SK-N-SH (cell line): ENCODE results near the gene RGL4. TPM values are rescaled to one million over a fixed set of nuclear protein-coding genes. Genes with fewer than 3 reads are reported as not detected.

ENCODE experiments used
- CTCF ChIA-PET: fragments of 300-600, 350-600 bp; formaldehyde crosslinking; extraction: SDS; loops from one replicate; lab custom pipeline; 2021; lab: Yijun Ruan, JAX
- POLR2A ChIA-PET: fragments of 350-600 bp; sonication (Branson Sonifier 250); formaldehyde crosslinking; extraction: SDS; loops from one replicate; lab custom pipeline; 2020; ENCODE audit warnings: antibody characterized with exemption, inconsistent platforms; lab: Yijun Ruan, JAX
- DNase-seq: peaks from one replicate; pipeline ENCODE4 v3.0.0; 2012
- H2AFZ ChIP-seq: fragments of 200-600 bp; sonication (generic); 2 replicates; pipeline ENCODE4 v1.8.1; 2016; ENCODE audit warnings: antibody characterized with exemption, mild to moderate bottlenecking, low read depth
- H3F3A ChIP-seq: fragments of 200-600 bp; sonication (generic); replicated peaks from 2 replicates; pipeline ENCODE3; 2016; ENCODE audit warnings: antibody characterized with exemption, mild to moderate bottlenecking; ENCODE audit not compliant: insufficient read depth
- H3K27ac ChIP-seq, 2 experiments: fragments of 200-500 bp in 1 of 2; fragments of 200-600 bp in 1 of 2; sonication (Bioruptor generic) in 1 of 2; sonication (generic), shearing (Covaris generic) in 1 of 2; 2 replicates each; pipeline versions ENCODE4 v1.5.1 to v1.6.1; 2014 to 2016; ENCODE audit warnings: low read depth in 2 of 2, inconsistent platforms in 1 of 2, low read length in 1 of 2, mild to moderate bottlenecking in 1 of 2, mixed read lengths in 1 of 2
- H3K27me3 ChIP-seq: fragments of 200-600 bp; sonication (generic), shearing (Covaris generic); 2 replicates; pipeline ENCODE4 v1.6.1; 2016; ENCODE audit warnings: mixed run types; ENCODE audit not compliant: insufficient read depth
- H3K36me3 ChIP-seq, 2 experiments: fragments of 200-500 bp in 1 of 2; fragments of 200-600 bp in 1 of 2; sonication (Bioruptor generic) in 1 of 2; sonication (generic) in 1 of 2; replicated peaks in 1 of 2; 2 replicates each; pipeline versions ENCODE3 to v1.5.1; 2014 to 2016; ENCODE audit warnings: low read length in 1 of 2, mild to moderate bottlenecking in 1 of 2; ENCODE audit not compliant: insufficient read depth in 2 of 2, control insufficient read depth in 1 of 2
- H3K4me1 ChIP-seq, 2 experiments: fragments of 200-500 bp in 1 of 2; fragments of 200-600 bp in 1 of 2; sonication (Bioruptor generic) in 1 of 2; sonication (generic), shearing (Covaris generic) in 1 of 2; 2 replicates each; pipeline versions ENCODE4 v1.5.1 to v1.6.1; 2014 to 2016; ENCODE audit warnings: low read depth in 1 of 2, low read length in 1 of 2, mixed run types in 1 of 2; ENCODE audit not compliant: insufficient read depth in 2 of 2, control insufficient read depth in 1 of 2
- H3K4me2 ChIP-seq: fragments of 200-600 bp; sonication (generic), shearing (Covaris generic); 2 replicates; pipeline ENCODE4 v1.6.1; 2017; ENCODE audit warnings: mixed run types
- H3K4me3 ChIP-seq, 2 experiments: fragments of 200-500 bp in 1 of 2; fragments of 200-600 bp in 1 of 2; sonication (Bioruptor generic) in 1 of 2; sonication (generic), shearing (Covaris generic) in 1 of 2; 2 replicates each; pipeline versions ENCODE4 v1.5.1 to v1.8.1; 2014 to 2016; ENCODE audit warnings: low read depth in 2 of 2, inconsistent platforms in 1 of 2, low read length in 1 of 2, mild to moderate bottlenecking in 1 of 2, mixed read lengths in 1 of 2, moderate library complexity in 1 of 2
- H3K79me2 ChIP-seq: fragments of 200-600 bp; sonication (generic); 2 replicates; pipeline ENCODE4 v1.8.1; 2017; ENCODE audit warnings: mild to moderate bottlenecking; ENCODE audit not compliant: insufficient read depth
- H3K9ac ChIP-seq: fragments of 200-600 bp; sonication (generic); 2 replicates; pipeline ENCODE4 v1.6.1; 2017; ENCODE audit warnings: mixed run types
- H3K9me2 ChIP-seq: fragments of 200-600 bp; sonication (generic); 2 replicates; pipeline ENCODE4 v1.6.1; 2017; ENCODE audit warnings: mixed run types
- H3K9me3 ChIP-seq: fragments of 200-600 bp; sonication (generic); 2 replicates; pipeline ENCODE4 v1.6.1; 2017; ENCODE audit warnings: mixed run types, mild to moderate bottlenecking, moderate library complexity
- H4K20me1 ChIP-seq: fragments of 200-600 bp; sonication (generic); 2 replicates; pipeline ENCODE4 v1.6.1; 2017; ENCODE audit warnings: mild to moderate bottlenecking, mixed run types; ENCODE audit not compliant: insufficient read depth
- CHD2 ChIP-seq: fragments of 150-350 bp; IDR thresholded peaks from 2 replicates; pipeline ENCODE4 v1.6.1; 2018; ENCODE audit warnings: low read length; ENCODE audit not compliant: partially characterized antibody
- ELF1 ChIP-seq: IDR thresholded peaks from 2 replicates; pipeline ENCODE4 v1.4.0; 2012
- FOSL2 ChIP-seq: IDR thresholded peaks from 2 replicates; pipeline ENCODE4 v1.4.0; 2012; ENCODE audit warnings: low read depth, mild to moderate bottlenecking, moderate library complexity, borderline replicate concordance
- FOXJ3 ChIP-seq: sonication (generic); formaldehyde crosslinking; IDR thresholded peaks from 2 replicates; pipeline ENCODE4 v1.5.1; 2020; ENCODE audit warnings: mild to moderate bottlenecking, missing genetic modification reagents
- FOXM1 ChIP-seq: IDR thresholded peaks from 2 replicates; pipeline ENCODE4 v1.4.0; 2012; ENCODE audit warnings: low read depth, mild to moderate bottlenecking
- GABPA ChIP-seq: IDR thresholded peaks from 2 replicates; pipeline ENCODE4 v1.4.0; 2012; ENCODE audit warnings: low read depth, mild to moderate bottlenecking
- JUND ChIP-seq: IDR thresholded peaks from 2 replicates; pipeline ENCODE4 v1.4.0; 2012
- MXI1 ChIP-seq: IDR thresholded peaks from 2 replicates; pipeline ENCODE4 v1.6.1; 2012; ENCODE audit warnings: mild to moderate bottlenecking, low read depth, low read length, improper control_type of control experiment
- NFIC ChIP-seq: IDR thresholded peaks from 2 replicates; pipeline ENCODE4 v1.4.0; 2012; ENCODE audit warnings: borderline replicate concordance
- NRF1 ChIP-seq: IDR thresholded peaks from 2 replicates; pipeline ENCODE4 v1.6.1; 2012; ENCODE audit warnings: low read depth, mild to moderate bottlenecking, low read length
- POLR2AphosphoS5 ChIP-seq: IDR thresholded peaks from 2 replicates; pipeline ENCODE4 v1.6.1; 2012; ENCODE audit warnings: low read depth, low read length
- RAD21 ChIP-seq: IDR thresholded peaks from 2 replicates; pipeline ENCODE4 v1.6.1; 2012; ENCODE audit warnings: mild to moderate bottlenecking, low read length
- SIN3A ChIP-seq: IDR thresholded peaks from 2 replicates; pipeline ENCODE4 v1.6.1; 2012; ENCODE audit warnings: low read depth, mild to moderate bottlenecking, low read length, moderate library complexity, borderline replicate concordance
- SMC3 ChIP-seq: IDR thresholded peaks from 2 replicates; pipeline ENCODE4 v1.6.1; 2012; ENCODE audit warnings: low read depth, low read length, improper control_type of control experiment
- TAF1 ChIP-seq: IDR thresholded peaks from 2 replicates; pipeline ENCODE4 v1.6.1; 2012; ENCODE audit warnings: low read depth, mild to moderate bottlenecking, low read length, moderate library complexity, borderline replicate concordance
- TCF12 ChIP-seq: IDR thresholded peaks from 2 replicates; pipeline ENCODE4 v1.4.0; 2012
- TEAD4 ChIP-seq: IDR thresholded peaks from 2 replicates; pipeline ENCODE4 v1.4.0; 2012; ENCODE audit warnings: mild to moderate bottlenecking, borderline replicate concordance; ENCODE audit not compliant: insufficient read depth
- YY1 ChIP-seq: IDR thresholded peaks from 2 replicates; pipeline ENCODE4 v1.4.0; 2012; ENCODE audit warnings: low read depth, mild to moderate bottlenecking
- WGBS: methylation state at CpG from one replicate; pipeline ENCODE4 v1.1.6; 2017; ENCODE audit warnings: low lambda C conversion rate; 5-methylcytosine and 5-hydroxymethylcytosine counted together
- polyA plus RNA-seq, 3 experiments: library from polyadenylated mRNA; depleted of rRNA; stranded (reverse); fragments of >200 nt; gene quantifications; 2 replicates each; pipeline ENCODE4 v1.2.3, GENCODE V29; 2012
- TF ChIP-seq, protein P1 (sequence below): IDR thresholded peaks from 2 replicates; pipeline ENCODE4 v1.4.0; 2012; ENCODE audit warnings: low read depth, borderline replicate concordance
- TF ChIP-seq, protein P2 (sequence below): fragments of 150-350 bp; IDR thresholded peaks from 2 replicates; pipeline ENCODE4 v1.6.1; 2016; ENCODE audit warnings: mild to moderate bottlenecking, low read depth, low read length
- TF ChIP-seq, protein P3 (sequence below): IDR thresholded peaks from 2 replicates; pipeline ENCODE4; 2012
- TF ChIP-seq, protein P4 (sequence below): fragments of 150-350 bp; IDR thresholded peaks from 2 replicates; pipeline ENCODE4 v1.6.1; 2017; ENCODE audit warnings: antibody characterized with exemption, low read length, low read depth, borderline replicate concordance

The RGL4 gene
- polyA plus RNA-seq, 1 of the 3 experiments (the other 2 are of a cell fraction): not detected

DNA sequence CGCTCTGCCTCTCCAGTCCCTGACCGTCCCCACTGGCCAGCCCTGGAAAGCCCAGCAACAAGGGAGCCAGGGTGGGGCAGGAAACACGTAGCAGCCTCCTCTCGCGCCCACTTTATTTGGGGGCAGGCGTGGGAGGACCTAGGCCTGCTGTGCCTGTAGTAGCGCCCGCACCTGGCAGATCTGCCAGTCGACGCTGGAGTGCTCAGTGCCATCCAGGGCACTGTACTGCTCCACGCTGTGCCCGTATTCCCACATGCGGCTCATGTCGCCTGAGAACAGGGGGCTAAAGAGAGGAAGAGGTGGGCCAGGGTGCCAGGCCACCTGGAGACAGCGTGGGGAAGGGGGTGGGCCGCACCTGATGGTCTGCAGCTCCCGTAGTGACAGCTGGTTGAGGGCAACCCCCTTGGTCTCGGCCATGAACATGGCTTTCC is 41.7 kb upstream of the RGL4 start:
- Histone ChIP-seq H3K9ac (no peak overlapping the region), H3K27ac (no peak overlapping the region), H3K4me3 (no peak overlapping the region)
- CTCF ChIA-PET: no interaction called here
- POLR2A ChIA-PET: no interaction called here
- TF ChIP-seq SMC3 (no peak), NFIC (no peak), MXI1 (no peak), FOXJ3 (CRISPR knock-in tag) (no peak), TCF12 (no peak), CHD2 (no peak), POLR2AphosphoS5 (no peak)
- TF ChIP-seq, protein P1, sequence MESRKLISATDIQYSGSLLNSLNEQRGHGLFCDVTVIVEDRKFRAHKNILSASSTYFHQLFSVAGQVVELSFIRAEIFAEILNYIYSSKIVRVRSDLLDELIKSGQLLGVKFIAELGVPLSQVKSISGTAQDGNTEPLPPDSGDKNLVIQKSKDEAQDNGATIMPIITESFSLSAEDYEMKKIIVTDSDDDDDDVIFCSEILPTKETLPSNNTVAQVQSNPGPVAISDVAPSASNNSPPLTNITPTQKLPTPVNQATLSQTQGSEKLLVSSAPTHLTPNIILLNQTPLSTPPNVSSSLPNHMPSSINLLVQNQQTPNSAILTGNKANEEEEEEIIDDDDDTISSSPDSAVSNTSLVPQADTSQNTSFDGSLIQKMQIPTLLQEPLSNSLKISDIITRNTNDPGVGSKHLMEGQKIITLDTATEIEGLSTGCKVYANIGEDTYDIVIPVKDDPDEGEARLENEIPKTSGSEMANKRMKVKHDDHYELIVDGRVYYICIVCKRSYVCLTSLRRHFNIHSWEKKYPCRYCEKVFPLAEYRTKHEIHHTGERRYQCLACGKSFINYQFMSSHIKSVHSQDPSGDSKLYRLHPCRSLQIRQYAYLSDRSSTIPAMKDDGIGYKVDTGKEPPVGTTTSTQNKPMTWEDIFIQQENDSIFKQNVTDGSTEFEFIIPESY: no peak
- TF ChIP-seq, protein P2, sequence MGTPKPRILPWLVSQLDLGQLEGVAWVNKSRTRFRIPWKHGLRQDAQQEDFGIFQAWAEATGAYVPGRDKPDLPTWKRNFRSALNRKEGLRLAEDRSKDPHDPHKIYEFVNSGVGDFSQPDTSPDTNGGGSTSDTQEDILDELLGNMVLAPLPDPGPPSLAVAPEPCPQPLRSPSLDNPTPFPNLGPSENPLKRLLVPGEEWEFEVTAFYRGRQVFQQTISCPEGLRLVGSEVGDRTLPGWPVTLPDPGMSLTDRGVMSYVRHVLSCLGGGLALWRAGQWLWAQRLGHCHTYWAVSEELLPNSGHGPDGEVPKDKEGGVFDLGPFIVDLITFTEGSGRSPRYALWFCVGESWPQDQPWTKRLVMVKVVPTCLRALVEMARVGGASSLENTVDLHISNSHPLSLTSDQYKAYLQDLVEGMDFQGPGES: no peak
- TF ChIP-seq, protein P3, sequence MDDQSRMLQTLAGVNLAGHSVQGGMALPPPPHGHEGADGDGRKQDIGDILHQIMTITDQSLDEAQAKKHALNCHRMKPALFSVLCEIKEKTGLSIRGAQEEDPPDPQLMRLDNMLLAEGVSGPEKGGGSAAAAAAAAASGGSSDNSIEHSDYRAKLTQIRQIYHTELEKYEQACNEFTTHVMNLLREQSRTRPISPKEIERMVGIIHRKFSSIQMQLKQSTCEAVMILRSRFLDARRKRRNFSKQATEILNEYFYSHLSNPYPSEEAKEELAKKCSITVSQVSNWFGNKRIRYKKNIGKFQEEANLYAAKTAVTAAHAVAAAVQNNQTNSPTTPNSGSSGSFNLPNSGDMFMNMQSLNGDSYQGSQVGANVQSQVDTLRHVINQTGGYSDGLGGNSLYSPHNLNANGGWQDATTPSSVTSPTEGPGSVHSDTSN: no peak
- TF ChIP-seq, all 33 proteins: peak for 0
- no peaks in the 10 kb centered on the region for H3K9me2 ChIP-seq
- no peaks in the 10 kb centered on the region for H3F3A ChIP-seq
- no peaks in the 10 kb centered on the region for H3K9me3 ChIP-seq
- no peaks in the 10 kb centered on the region for H4K20me1 ChIP-seq
- no peaks in the 10 kb centered on the region for H3K36me3 ChIP-seq
- H3K27me3 ChIP-seq: no peaks in the 10 kb centered on the region
- no peak for DNase-seq
- no peaks in the 10 kb centered on the region for H3K79me2 ChIP-seq
- H3K4me2 ChIP-seq: no peak overlapping the region
- H3K4me1 ChIP-seq: no peaks in the 10 kb centered on the region
- WGBS: 91% methylated on average over 13 of the region's 18 CpGs
- H2AFZ ChIP-seq: no peak overlapping the region

DNA sequence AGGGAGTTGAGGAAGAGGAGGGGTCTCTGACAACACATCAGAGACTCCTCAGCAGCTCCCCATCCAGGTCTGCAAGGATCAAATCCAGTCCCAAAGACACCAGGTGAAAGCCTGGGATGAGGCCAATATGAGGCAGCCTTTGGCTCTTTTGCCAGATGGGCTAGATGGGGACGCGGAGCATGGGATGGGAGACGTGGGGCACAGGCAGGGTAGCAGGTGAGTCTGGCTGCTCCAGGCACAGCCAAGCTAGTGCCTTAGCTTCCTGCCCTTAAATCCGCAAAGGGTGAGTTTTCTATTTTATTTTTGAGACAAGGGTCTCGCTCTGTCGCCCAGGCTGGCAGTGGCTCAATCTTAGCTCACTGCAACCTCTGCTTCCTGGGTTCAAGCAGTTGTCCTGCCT is 39.1 kb upstream of the RGL4 start:
- Histone ChIP-seq H3K9me2 (no peaks in the 10 kb centered on the region), H3K4me3 (no peak overlapping the region), H3K27ac (no peak overlapping the region), H2AFZ (no peak overlapping the region), H3F3A (no peaks in the 10 kb centered on the region), H3K27me3 (no peaks in the 10 kb centered on the region), H3K4me2 (no peak overlapping the region), H3K79me2 (no peaks in the 10 kb centered on the region), H3K36me3 (no peaks in the 10 kb centered on the region), H3K4me1 (no peaks in the 10 kb centered on the region), H3K9me3 (no peaks in the 10 kb centered on the region), H3K9ac (no peak overlapping the region), H4K20me1 (no peaks in the 10 kb centered on the region)
- 97% methylated on average over 6 of the region's 6 CpGs for WGBS
- ChIA-PET CTCF (no interaction called here), POLR2A (no interaction called here)
- DNase-seq: no peak
- TF ChIP-seq CHD2 (no peak), SIN3A (no peak), FOXJ3 (CRISPR knock-in tag) (no peak), YY1 (no peak), FOSL2 (no peak), GABPA (no peak), TCF12 (no peak), TAF1 (no peak), FOXM1 (no peak), RAD21 (no peak), JUND (no peak), NRF1 (no peak), ELF1 (no peak), NFIC (no peak), TEAD4 (no peak)
- TF ChIP-seq, protein P3: no peak
- TF ChIP-seq, protein P4, sequence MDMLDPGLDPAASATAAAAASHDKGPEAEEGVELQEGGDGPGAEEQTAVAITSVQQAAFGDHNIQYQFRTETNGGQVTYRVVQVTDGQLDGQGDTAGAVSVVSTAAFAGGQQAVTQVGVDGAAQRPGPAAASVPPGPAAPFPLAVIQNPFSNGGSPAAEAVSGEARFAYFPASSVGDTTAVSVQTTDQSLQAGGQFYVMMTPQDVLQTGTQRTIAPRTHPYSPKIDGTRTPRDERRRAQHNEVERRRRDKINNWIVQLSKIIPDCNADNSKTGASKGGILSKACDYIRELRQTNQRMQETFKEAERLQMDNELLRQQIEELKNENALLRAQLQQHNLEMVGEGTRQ: no peak
- TF ChIP-seq, protein P2: no peak
